Upper lobe of left lung (tissue), 4 donors: Measurements from ENCODE around the gene PRKAR1B.

Experiments used
- CTCF ChIP-seq, 6 experiments: fragments of 450-650 bp in 4 of 6; fragments of 200-600 bp in 2 of 6; sonication (generic) in 2 of 6; IDR thresholded peaks; one replicate each; pipeline ENCODE4 v1.5.1; 2016 to 2019; ENCODE audit warnings: antibody characterized with exemption in 6 of 6
- POLR2A ChIP-seq, 4 donors: fragments of 450-650 bp; IDR thresholded peaks; one replicate each; pipeline ENCODE4 v1.5.1; 2016 to 2017; ENCODE audit warnings: antibody characterized with exemption in 4 of 4, mild to moderate bottlenecking in 2 of 4
- POLR2AphosphoS5 ChIP-seq, 2 donors: sonication (generic); formaldehyde crosslinking; IDR thresholded peaks; one replicate each; pipeline ENCODE4 v1.5.1; 2017; ENCODE audit warnings: antibody characterized with exemption in 2 of 2

- TF ChIP-seq POLR2A (IDR thresholded peaks at IDR 0.05) (no peak), CTCF (IDR thresholded peaks at IDR 0.05) (no peak), POLR2AphosphoS5 (IDR thresholded peaks at IDR 0.05) (no peak)
Observed at GRCh38 chr7:761101-761500, 34.0 kb upstream of the PRKAR1B start.
